Bronchial epithelial cell (primary cell): Measurements from ENCODE around the gene PLEKHH3. TPM values are rescaled to one million over a fixed set of nuclear protein-coding genes. Genes with fewer than 3 reads are reported as not detected.

Experiments
- DNase-seq: peaks from one replicate; pipeline ENCODE4 v3.0.0-alpha.2; 2010; ENCODE audit warnings: low read depth
- FAIRE-seq: peaks from 2 replicates; lab custom pipeline; 2011; peaks lifted over from hg19 to GRCh38; lab: Jason Lieb, UNC
- H3K27me3 ChIP-seq: 2 replicates; pipeline ENCODE4 v1.5.1; 2011; ENCODE audit warnings: low read length; ENCODE audit not compliant: control insufficient read depth, insufficient read depth
- H3K36me3 ChIP-seq: 2 replicates; pipeline ENCODE4 v1.5.1; 2011; ENCODE audit warnings: low read length; ENCODE audit not compliant: control insufficient read depth, insufficient read depth
- H3K4me3 ChIP-seq: 2 replicates; pipeline ENCODE4 v1.5.1; 2011; ENCODE audit warnings: mild to moderate bottlenecking, low read depth, low read length, control low read depth
- CTCF ChIP-seq: IDR thresholded peaks from 2 replicates; pipeline ENCODE4 v1.5.1; 2011; ENCODE audit warnings: mild to moderate bottlenecking, moderate library complexity, low read length, control low read depth, inconsistent platforms; ENCODE audit not compliant: insufficient read depth, severe bottlenecking
- total RNA-seq: library from RNA; depleted of rRNA; stranded (reverse); fragments of >200 nt; gene quantifications from 2 replicates; pipeline ENCODE4 v1.2.1, GENCODE V29; 2014

The PLEKHH3 gene
- total RNA-seq, 1 donor from 2014 or later, result 15.3 TPM

- Histone ChIP-seq H3K4me3 (peak overlapping the region; percentile 12), H3K27me3 (no peaks in the 10 kb centered on the region), H3K36me3 (no peaks in the 10 kb centered on the region)
- no peak for TF ChIP-seq CTCF
- DNase-seq (no peak), FAIRE-seq (no peak)
These were observed 23.3 kb downstream of the PLEKHH3 start for GRCh38 chr17:42653179-42654124.

- DNase-seq (peak; percentile 23), FAIRE-seq (no peak)
- TF ChIP-seq CTCF, result no peak
- H3K4me3 ChIP-seq, result no peak overlapping the region
- no peaks in the 10 kb centered on the region for H3K36me3 ChIP-seq
- H3K27me3 ChIP-seq, result no peaks in the 10 kb centered on the region
These were observed 25.4 kb downstream of the PLEKHH3 start for GRCh38 chr17:42651392-42651791.

- DNase-seq (no peak), FAIRE-seq (no peak)
- no peak overlapping the region for H3K4me3 ChIP-seq
- H3K36me3 ChIP-seq, result no peaks in the 10 kb centered on the region
- no peaks in the 10 kb centered on the region for H3K27me3 ChIP-seq
- no peak for TF ChIP-seq CTCF
These were observed 29.0 kb downstream of the PLEKHH3 start for GRCh38 chr17:42647778-42648177.

- FAIRE-seq (no peak), DNase-seq (no peak)
- Histone ChIP-seq H3K27me3 (no peaks in the 10 kb centered on the region), H3K4me3 (no peak overlapping the region), H3K36me3 (no peaks in the 10 kb centered on the region)
- no peak for TF ChIP-seq CTCF
These were observed 34.5 kb downstream of the PLEKHH3 start for GRCh38 chr17:42642336-42642735.

- no peak for DNase-seq
- FAIRE-seq, result no peak
- TF ChIP-seq CTCF, result no peak
- H3K4me3 ChIP-seq, result no peak overlapping the region
- H3K27me3 ChIP-seq, result no peaks in the 10 kb centered on the region
- H3K36me3 ChIP-seq, result no peaks in the 10 kb centered on the region
These were observed 36.7 kb downstream of the PLEKHH3 start for GRCh38 chr17:42640121-42640520.
